Small intestine (tissue), 7 donors: ENCODE results near the gene GHDC. TPM values are rescaled to one million over a fixed set of nuclear protein-coding genes. Genes with fewer than 3 reads are reported as not detected.

Experiments used
- DNase-seq, 2 donors: peaks; one replicate each; pipeline versions ENCODE4 v3.0.0 to v3.0.0-alpha.2; 2013
- FAIRE-seq: peaks from 2 replicates; lab custom pipeline; 2012; peaks lifted over from hg19 to GRCh38; lab: Jason Lieb, UNC
- H3K27ac ChIP-seq, 3 donors: one replicate each; pipeline ENCODE4 v1.5.1; 2013; ENCODE audit warnings: low read length in 2 of 3, mild to moderate bottlenecking in 2 of 3, control low read depth in 1 of 3, inconsistent platforms in 1 of 3, low read depth in 1 of 3, moderate library complexity in 1 of 3
- H3K27me3 ChIP-seq, 3 donors: one replicate each; pipeline ENCODE4 v1.6.1; 2013; ENCODE audit warnings: low read length in 3 of 3, inconsistent platforms in 1 of 3; ENCODE audit not compliant: control insufficient read depth in 3 of 3, insufficient read depth in 3 of 3
- H3K36me3 ChIP-seq, 3 donors: one replicate each; pipeline ENCODE4 v1.6.1; 2013; ENCODE audit warnings: low read length in 3 of 3, inconsistent platforms in 1 of 3, low read depth in 1 of 3, mild to moderate bottlenecking in 1 of 3, moderate library complexity in 1 of 3; ENCODE audit not compliant: control insufficient read depth in 3 of 3, insufficient read depth in 2 of 3
- H3K4me1 ChIP-seq, 3 donors: one replicate each; pipeline ENCODE4 v1.6.1; 2013; ENCODE audit warnings: low read length in 2 of 3, inconsistent platforms in 1 of 3, low read depth in 1 of 3, mild to moderate bottlenecking in 1 of 3, moderate library complexity in 1 of 3; ENCODE audit not compliant: control insufficient read depth in 3 of 3, insufficient read depth in 2 of 3
- H3K4me3 ChIP-seq, 3 donors: one replicate each; pipeline ENCODE4 v1.5.1; 2013; ENCODE audit warnings: low read length in 3 of 3, control low read depth in 1 of 3, inconsistent platforms in 1 of 3, low read depth in 1 of 3, mild to moderate bottlenecking in 1 of 3, moderate library complexity in 1 of 3
- H3K9me3 ChIP-seq, 2 donors: one replicate each; pipeline ENCODE4 v1.6.1; 2013; ENCODE audit warnings: low read depth in 1 of 2, low read length in 1 of 2; ENCODE audit not compliant: control insufficient read depth in 2 of 2, insufficient read depth in 1 of 2
- WGBS, 3 donors: extraction: QIAGEN DNeasy Blood & Tissue Kit; methylation state at CpG; one replicate each; pipeline ENCODE4 v1.1.7; 2013; 5-methylcytosine and 5-hydroxymethylcytosine counted together
- polyA plus RNA-seq, 4 donors: library from polyadenylated mRNA; stranded (reverse) in 3 of 4; unstranded in 1 of 4; fragments of 200-250 nt in 3 of 4; fragments of 120-200 nt in 1 of 4; gene quantifications; one replicate each; pipeline versions ENCODE4 v1.2.1 to v1.2.3, GENCODE V29; 2013
- donor health status: healthy with polysubstance abuse.
- donor health status: control.
- donor health status: control.
- donor health status: Bipolar disorder and iron deficiency.
- donor health status: healthy.

GHDC gene
- polyA plus RNA-seq, 4 donors, result 10.5 to 35.1 (median 20.3) TPM

DNA sequence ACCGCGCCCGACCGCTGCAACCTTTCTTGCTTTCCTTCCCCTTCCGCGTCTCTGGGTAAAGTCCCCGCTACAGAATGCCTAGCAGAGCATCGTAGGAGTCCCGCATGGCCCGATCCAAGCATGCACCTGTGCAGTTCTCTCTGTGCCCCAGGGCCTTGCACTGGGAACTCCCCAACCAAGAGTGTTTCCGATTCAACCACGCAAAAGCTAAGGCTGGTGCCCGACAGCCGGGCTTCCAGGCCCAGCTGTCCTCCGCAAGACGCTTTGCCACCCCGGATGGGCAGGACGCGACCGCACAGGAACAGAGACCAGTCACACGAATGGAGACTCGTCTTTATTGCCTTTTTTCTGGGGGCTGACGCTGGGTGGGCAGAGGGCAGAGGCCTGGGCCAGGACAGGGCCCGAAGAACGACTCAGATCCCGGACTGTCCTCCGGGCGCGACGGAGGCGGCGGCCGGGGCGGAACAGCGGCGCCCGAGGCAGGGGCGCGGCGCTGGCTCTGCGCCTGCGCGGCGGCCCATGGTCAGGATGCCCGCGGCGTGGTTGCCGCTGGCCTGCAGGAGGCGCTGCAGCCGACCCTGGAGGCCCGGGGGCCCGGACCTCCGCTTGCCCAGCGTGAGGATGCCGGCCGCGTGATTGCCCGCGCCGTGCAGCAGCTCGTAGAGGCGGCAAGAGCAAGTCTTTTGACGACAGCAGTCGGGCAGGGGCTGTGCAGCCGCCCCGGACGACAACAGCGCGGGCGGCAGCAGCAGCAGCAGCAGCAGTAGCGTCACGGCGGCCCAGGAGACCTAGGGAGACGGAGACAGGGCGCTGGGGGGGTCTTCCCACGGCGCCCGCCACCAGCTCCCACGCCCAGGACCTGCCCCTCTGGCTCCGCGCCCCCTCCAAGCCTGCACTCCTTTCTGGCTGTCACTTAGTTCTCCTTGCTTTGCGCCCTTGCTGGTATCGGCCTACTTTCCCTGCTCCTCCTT is 10.3 kb downstream of the GHDC start:
- DNase-seq (peak; percentile 74 to 93), FAIRE-seq (no peak)
- H3K4me3 ChIP-seq, result peak overlapping the region; percentile 33 to 73 (median 57)
- H3K36me3 ChIP-seq, result no peaks in the 10 kb centered on the region
- H3K27ac ChIP-seq, result peak overlapping the region; percentile 62 to 93 (median 77)
- peaks cover 0 to 43% (median 11%) of the 10 kb centered on the region in 3 donors for H3K4me1 ChIP-seq
- H3K27me3 ChIP-seq, result peaks cover 0 to 33% (median 0%) of the 10 kb centered on the region in 3 donors
- H3K9me3 ChIP-seq, result no peaks in the 10 kb centered on the region
- 2 to 4% (median 4%) methylated on average over 66 to 83 of the region's 83 CpGs for WGBS, 3 donors

DNA sequence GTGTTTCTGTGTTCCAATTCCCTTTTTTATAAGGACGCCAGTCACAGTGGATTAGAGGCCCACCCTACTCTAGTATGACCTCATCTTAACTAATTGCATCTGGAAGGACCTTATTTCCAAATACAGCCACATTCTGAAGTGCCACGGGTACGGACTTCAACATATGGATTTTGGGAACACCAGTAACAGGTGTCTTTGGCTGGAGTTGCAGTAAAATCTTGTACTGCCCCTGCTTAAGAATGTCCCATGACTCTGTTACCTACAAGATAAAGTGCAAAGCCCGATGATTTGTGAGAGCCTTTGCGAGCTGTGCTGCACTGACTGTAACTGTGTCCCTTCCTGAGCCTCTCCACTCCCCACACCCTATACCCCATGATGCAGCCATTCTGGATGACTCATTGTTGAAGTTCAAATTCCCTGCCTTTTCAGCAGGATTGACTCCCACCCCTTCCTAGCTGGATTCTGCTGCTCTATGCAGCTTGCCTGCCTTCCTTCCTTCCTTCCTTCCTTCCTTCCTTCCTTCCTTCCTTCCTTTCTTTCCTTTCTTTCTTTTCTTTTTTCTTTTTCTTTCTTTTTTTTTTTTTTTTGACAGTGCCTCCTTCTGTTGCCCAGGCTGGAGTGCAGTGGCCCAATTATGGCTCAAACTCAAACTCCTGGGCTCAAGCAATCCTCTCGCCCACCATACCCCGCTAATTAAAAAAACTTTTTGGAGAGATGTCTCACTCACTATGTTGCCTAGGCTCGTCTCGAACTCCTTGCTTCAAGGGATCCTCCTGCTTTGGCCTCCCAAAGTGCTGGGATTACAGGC is 11.2 kb downstream of the GHDC start:
- peaks cover 0 to 43% (median 11%) of the 10 kb centered on the region in 3 donors for H3K4me1 ChIP-seq
- peak overlapping the region; percentile 62 to 93 (median 77) for H3K27ac ChIP-seq
- WGBS, 3 donors, result 36 to 61% (median 50%) methylated on average over 9 of the region's 9 CpGs
- no peaks in the 10 kb centered on the region for H3K9me3 ChIP-seq
- FAIRE-seq, result no peak
- peaks cover 0 to 37% (median 0%) of the 10 kb centered on the region in 3 donors for H3K27me3 ChIP-seq
- H3K4me3 ChIP-seq, result peak overlapping the region in 2 of 3 donors; percentile 33 to 73
- H3K36me3 ChIP-seq, result no peaks in the 10 kb centered on the region
- peak; percentile 76 to 82 for DNase-seq

DNA sequence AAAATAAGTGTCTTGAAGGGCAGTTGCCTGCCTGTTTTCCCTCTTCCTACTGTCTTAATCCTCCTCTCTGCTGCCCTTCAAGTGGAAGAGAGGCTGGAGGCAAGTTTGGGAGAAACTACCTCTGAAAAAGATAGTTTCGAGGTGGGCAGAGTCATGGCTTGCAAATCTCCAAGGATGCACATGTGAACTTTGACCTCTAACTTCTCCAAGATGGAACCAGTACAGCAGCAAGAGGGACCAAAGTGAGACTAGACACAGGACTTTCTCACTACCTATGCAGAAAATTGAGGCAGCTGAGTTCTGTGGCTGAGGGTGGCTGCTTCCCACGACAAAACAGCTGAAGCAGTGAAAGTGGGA is 12.5 kb downstream of the GHDC start:
- FAIRE-seq, result no peak
- peaks cover 0 to 37% (median 0%) of the 10 kb centered on the region in 3 donors for H3K27me3 ChIP-seq
- WGBS, 3 donors, result 81 to 92% (median 87%) methylated on average over 2 of the region's 2 CpGs
- no peaks in the 10 kb centered on the region for H3K36me3 ChIP-seq
- peaks cover 0 to 43% (median 11%) of the 10 kb centered on the region in 3 donors for H3K4me1 ChIP-seq
- DNase-seq, result no peak
- no peak overlapping the region for H3K4me3 ChIP-seq
- no peak overlapping the region for H3K27ac ChIP-seq
- no peaks in the 10 kb centered on the region for H3K9me3 ChIP-seq

DNA sequence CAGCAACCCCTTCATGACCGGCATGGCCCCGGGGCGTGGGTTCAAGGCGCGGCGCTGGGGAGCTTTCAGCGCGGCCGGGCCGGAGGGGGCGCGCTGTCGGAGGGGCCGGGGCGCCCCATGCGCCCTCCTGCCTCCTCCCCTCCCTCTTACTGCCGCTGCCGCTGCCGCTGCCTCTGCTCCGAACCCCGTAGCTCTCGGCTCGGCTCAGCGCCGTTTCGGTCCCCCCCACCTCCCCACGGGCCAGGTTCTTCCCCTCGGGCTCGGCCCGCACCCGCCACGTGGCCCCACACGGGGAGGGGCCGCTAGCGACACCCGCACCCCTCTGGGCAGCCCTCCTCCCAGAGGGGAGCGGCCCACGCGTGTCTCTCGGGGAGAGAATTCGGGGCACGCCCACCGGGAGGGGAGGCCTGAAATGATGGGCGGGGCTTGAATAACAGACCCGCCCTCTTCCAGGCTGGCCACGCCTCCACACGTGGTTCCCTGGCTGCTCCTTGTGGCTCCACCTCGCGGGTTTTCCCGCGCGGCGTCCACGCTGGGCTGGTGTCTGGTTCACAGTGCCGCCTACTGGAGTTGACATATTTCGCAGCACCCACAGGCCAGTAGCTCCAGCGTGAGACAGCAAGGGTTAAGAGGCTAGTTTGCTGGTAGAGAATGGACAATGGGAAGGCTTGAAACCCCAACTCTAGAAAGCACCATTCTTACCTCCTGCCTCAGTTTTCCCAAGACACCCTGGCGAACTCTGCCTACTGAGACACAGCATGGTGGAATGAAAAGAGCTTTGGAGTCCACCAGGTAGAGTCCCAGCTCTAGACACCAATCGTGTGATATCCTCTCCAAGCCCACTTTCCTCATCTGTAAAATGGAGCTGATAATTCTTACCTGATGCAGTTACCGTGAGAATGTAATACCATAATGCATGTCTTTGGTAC is 13.1 kb downstream of the GHDC start, which contains the start of gene KCNH4:
Gene KCNH4 (minus strand): TSS at position 221 of the 929 bp plus-strand sequence. CDS start 197 bp downstream, at position 24.
- Histone ChIP-seq H3K4me1 (peaks cover 0 to 43% (median 11%) of the 10 kb centered on the region in 3 donors), H3K27ac (no peak within 1 kb of the TSS), H3K9me3 (no peaks in the 10 kb centered on the region), H3K27me3 (peaks cover 0 to 37% (median 0%) of the 10 kb centered on the region in 3 donors), H3K36me3 (no peaks in the 10 kb centered on the region), H3K4me3 (peak within 1 kb of the TSS in 2 of 3 donors; percentile 22 to 46)
- no peak for FAIRE-seq
- WGBS, 3 donors, result 4 to 6% (median 4%) methylated on average over 49 to 60 of the region's 60 CpGs
- peak; percentile 69 to 80 for DNase-seq

DNA sequence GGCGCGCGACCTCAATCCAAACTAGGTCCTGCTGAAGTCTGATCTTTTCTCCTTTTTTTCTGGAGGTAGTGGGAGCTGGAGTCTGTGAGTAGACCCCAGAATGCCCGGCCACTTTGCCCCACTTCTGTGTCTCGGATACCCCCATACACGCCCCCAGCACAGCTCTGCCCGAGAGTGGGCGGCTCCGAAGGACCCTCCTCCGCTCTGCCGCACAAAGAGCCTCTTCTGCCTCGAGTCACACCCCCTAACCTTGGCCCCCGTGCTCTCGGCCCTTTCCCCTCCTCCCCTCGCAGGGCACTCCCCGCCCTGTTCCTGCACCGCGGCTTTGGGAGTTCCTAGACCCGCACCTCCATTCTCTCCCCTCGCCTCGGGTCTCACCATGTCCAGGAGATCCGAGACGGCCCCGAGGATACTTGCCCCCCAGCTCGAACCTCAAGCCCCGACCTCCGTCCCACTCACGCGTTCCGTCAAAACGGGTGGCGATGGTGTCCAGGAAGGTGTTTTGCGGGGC is 13.8 kb downstream of the GHDC start:
- H3K9me3 ChIP-seq, result no peaks in the 10 kb centered on the region
- H3K27me3 ChIP-seq, result peaks cover 0 to 37% (median 0%) of the 10 kb centered on the region in 3 donors
- H3K4me3 ChIP-seq, result peak overlapping the region in 1 of 3 donors; percentile 46
- 1 to 3% (median 3%) methylated on average over 28 to 33 of the region's 33 CpGs for WGBS, 3 donors
- H3K36me3 ChIP-seq, result no peaks in the 10 kb centered on the region
- peaks cover 0 to 42% (median 11%) of the 10 kb centered on the region in 3 donors for H3K4me1 ChIP-seq
- no peak overlapping the region for H3K27ac ChIP-seq
- FAIRE-seq (no peak), DNase-seq (no peak)

DNA sequence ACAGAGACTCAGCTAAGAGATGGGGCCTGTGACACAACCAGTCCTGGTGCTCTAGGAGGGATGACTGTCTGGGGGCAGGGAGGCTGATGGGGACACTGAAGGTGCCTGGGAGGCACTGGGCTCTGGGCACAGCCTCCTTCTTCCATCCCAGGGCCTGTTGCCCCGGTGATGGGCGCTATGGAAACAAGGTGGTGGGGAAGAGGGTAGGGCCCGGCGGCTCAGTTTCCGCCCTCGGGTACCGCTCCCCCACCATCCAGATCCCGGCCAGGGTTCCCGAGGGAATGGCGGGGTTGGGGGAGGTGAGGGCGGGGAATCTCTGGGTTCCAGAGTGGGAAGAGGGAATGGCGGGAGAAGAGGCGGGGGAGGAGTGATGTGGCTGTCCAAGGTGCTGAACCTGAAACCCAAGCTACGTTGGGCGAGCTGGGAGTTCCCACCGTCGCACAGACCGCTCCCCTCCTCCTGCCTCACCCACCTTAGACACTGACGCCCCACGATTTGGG is 14.3 kb downstream of the GHDC start:
- Histone ChIP-seq H3K27ac (no peak overlapping the region), H3K36me3 (no peaks in the 10 kb centered on the region), H3K4me1 (peaks cover 0 to 37% (median 10%) of the 10 kb centered on the region in 3 donors), H3K27me3 (peaks cover 0 to 37% (median 0%) of the 10 kb centered on the region in 3 donors), H3K9me3 (no peaks in the 10 kb centered on the region), H3K4me3 (no peak overlapping the region)
- no peak for FAIRE-seq
- peak; percentile 27 to 75 for DNase-seq
- WGBS, 3 donors, result 9 to 21% (median 12%) methylated on average over 19 to 20 of the region's 20 CpGs

DNA sequence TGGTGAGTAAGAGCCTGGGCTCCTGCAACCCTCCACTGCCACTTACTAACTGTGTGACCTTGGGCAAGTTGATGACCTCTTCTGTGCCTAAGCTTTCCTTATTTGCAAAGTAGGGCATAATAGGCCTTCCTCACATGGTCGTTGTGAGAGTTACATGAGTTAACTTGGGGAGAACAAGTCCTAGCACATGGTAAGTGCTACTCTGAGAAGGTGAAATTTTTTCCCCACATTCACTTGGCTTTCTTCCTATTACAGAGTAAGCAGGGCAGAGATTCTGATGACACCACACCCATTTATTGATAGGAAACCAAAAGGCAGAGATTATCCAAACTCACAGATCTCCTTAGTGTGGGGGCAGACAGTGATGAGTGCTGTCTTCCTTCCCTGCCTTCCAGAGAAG is 15.0 kb downstream of the GHDC start:
- Histone ChIP-seq H3K4me1 (peaks cover 0 to 31% (median 5%) of the 10 kb centered on the region in 3 donors), H3K36me3 (no peaks in the 10 kb centered on the region), H3K4me3 (no peak overlapping the region), H3K9me3 (no peaks in the 10 kb centered on the region), H3K27ac (no peak overlapping the region), H3K27me3 (peaks cover 0 to 41% (median 0%) of the 10 kb centered on the region in 3 donors)
- FAIRE-seq (no peak), DNase-seq (no peak)
- WGBS, 3 donors, result 0 to 29% (median 5%) methylated on average over 1 of the region's 1 CpG
